HepG2 (cell line): ENCODE results near the gene CDCA5. TPM values are rescaled to one million over a fixed set of nuclear protein-coding genes. Genes with fewer than 3 reads are reported as not detected.

Source experiments
- ATAC-seq: fragments of 200-7000 bp; cut with Tn5 transposase; 3 replicates; pipeline ENCODE4 v1.9.1; 2020; ENCODE audit warnings: mild to moderate bottlenecking, moderate library complexity
- BruUV-seq: library from RNA; stranded (reverse); fragments of 400-500 nt; replicated peaks from 2 replicates; lab custom pipeline; 2021; lab: Mats Ljungman, UMichigan
- CTCF ChIA-PET: fragments of 300-600 bp; formaldehyde crosslinking; extraction: SDS; loops from one replicate; lab custom pipeline; 2021; ENCODE audit warnings: low total read pairs, inconsistent platforms, low intra/inter-chr PET ratio; lab: Yijun Ruan, JAX
- POLR2A ChIA-PET: fragments of 350-600 bp; sonication (Branson Sonifier 250); formaldehyde crosslinking; loops from one replicate; lab custom pipeline; 2020; ENCODE audit warnings: antibody characterized with exemption, inconsistent platforms; lab: Yijun Ruan, JAX
- DNase-seq: peaks from one replicate; pipeline ENCODE4 v3.0.0-alpha.2; 2015; ENCODE audit warnings: low spot score
- FAIRE-seq: peaks from 3 replicates; lab custom pipeline; 2011; peaks lifted over from hg19 to GRCh38; lab: Jason Lieb, UNC
- H2AFZ ChIP-seq: one replicate; pipeline ENCODE4 v1.6.1; 2011; ENCODE audit warnings: low read length, inconsistent platforms
- H3K27ac ChIP-seq: fragments of 300-600 bp; 3 replicates; pipeline ENCODE4 v1.8.0; 2011; ENCODE audit warnings: mixed run types, mild to moderate bottlenecking, mixed read lengths, low read length, inconsistent platforms; ENCODE audit not compliant: insufficient read depth; ENCODE audit errors: extremely low read length
- H3K27me3 ChIP-seq, 2 experiments: fragments of 200-600 bp in 1 of 2; 2 replicates in 1 of 2; 3 replicates in 1 of 2; pipeline versions ENCODE4 v1.6.0 to v1.8.0; 2011; ENCODE audit warnings: low read length in 2 of 2, mild to moderate bottlenecking in 2 of 2, moderate library complexity in 2 of 2, inconsistent platforms in 1 of 2; ENCODE audit not compliant: insufficient read depth in 2 of 2, control insufficient read depth in 1 of 2
- H3K36me3 ChIP-seq, 2 experiments: fragments of 200-600 bp in 1 of 2; replicated peaks in 1 of 2; 2 replicates in 1 of 2; 3 replicates in 1 of 2; pipeline versions ENCODE4 v1.5.1 to v1.8.0; 2011; ENCODE audit warnings: low read length in 2 of 2, inconsistent platforms in 1 of 2; ENCODE audit not compliant: insufficient read depth in 2 of 2, control insufficient read depth in 1 of 2
- H3K4me1 ChIP-seq: 2 replicates; pipeline ENCODE4 v1.5.1; 2012; ENCODE audit warnings: low read length, inconsistent platforms; ENCODE audit not compliant: insufficient read depth
- H3K4me2 ChIP-seq: 2 replicates; pipeline ENCODE4 v1.6.0; 2011; ENCODE audit warnings: low read depth, low read length, inconsistent platforms
- H3K4me3 ChIP-seq, 3 experiments: fragments of 200-600 bp in 1 of 3; sonication (generic), shearing (Covaris generic) in 1 of 3; replicated peaks in 1 of 3; 2 replicates each; pipeline ENCODE4 v1.5.1; 2011 to 2016; ENCODE audit warnings: low read length in 3 of 3, inconsistent platforms in 2 of 3, low read depth in 2 of 3, mild to moderate bottlenecking in 2 of 3, control low read depth in 1 of 3, mixed read lengths in 1 of 3; ENCODE audit not compliant: insufficient read depth in 1 of 3
- H3K79me2 ChIP-seq: one replicate; pipeline ENCODE4 v1.6.1; 2011; ENCODE audit warnings: low read length, inconsistent platforms; ENCODE audit not compliant: insufficient read depth
- H3K9ac ChIP-seq: 2 replicates; pipeline ENCODE4 v1.6.0; 2011; ENCODE audit warnings: mild to moderate bottlenecking, low read depth, low read length, inconsistent platforms; ENCODE audit not compliant: insufficient read depth
- H3K9me3 ChIP-seq: 2 replicates; pipeline ENCODE4 v1.5.1; 2012; ENCODE audit warnings: mild to moderate bottlenecking, low read length
- H4K20me1 ChIP-seq: 2 replicates; pipeline ENCODE4 v1.6.0; 2011; ENCODE audit warnings: inconsistent platforms, mild to moderate bottlenecking, low read length, moderate library complexity; ENCODE audit not compliant: insufficient read depth
- GZF1 ChIP-seq: sonication (generic); formaldehyde crosslinking; IDR thresholded peaks from 2 replicates; pipeline ENCODE4 v1.5.1; 2020; ENCODE audit warnings: mild to moderate bottlenecking, missing genetic modification reagents
- ZNF326 ChIP-seq: sonication (generic); formaldehyde crosslinking; IDR thresholded peaks from 2 replicates; pipeline ENCODE4 v1.4.0; 2020; ENCODE audit warnings: missing genetic modification reagents, borderline replicate concordance
- WGBS: methylation state at CpG from one replicate; pipeline ENCODE4 v1.1.6; 2017; ENCODE audit warnings: low lambda C conversion rate; 5-methylcytosine and 5-hydroxymethylcytosine counted together
- in situ Hi-C: cut with HindIII; loops from 2 replicates; pipeline ENCODE4 v1.10.0; 2017; ENCODE audit warnings: low pct_unique_long_range_greater_than_20kb; ENCODE audit not compliant: extremely low pct_ligation_motif_present
- intact Hi-C: fragments of 100-400 bp; cut with micrococcal nuclease; formaldehyde crosslinking; loops from one replicate; pipeline ENCODE4 v1.10.0; 2022; ENCODE audit not compliant: unreplicated experiment
- polyA plus RNA-seq, 8 experiments: library from polyadenylated mRNA; depleted of rRNA in 3 of 8; stranded (reverse) in 7 of 8; unstranded in 1 of 8; fragments of >200 nt; fragmentation: Illumina TruSeq in 4 of 8; extraction: Trizol in 4 of 8; gene quantifications; 2 replicates each; pipeline versions ENCODE4 v1.2.1 to v1.2.3, GENCODE V29; 2011 to 2016; ENCODE audit warnings: low read depth in 4 of 8, missing spikeins in 1 of 8, mixed read lengths in 1 of 8; ENCODE audit not compliant: insufficient read depth in 1 of 8
- total RNA-seq, 5 experiments: library from RNA; depleted of rRNA; stranded (reverse); fragments of >200 nt; fragmentation: Illumina TruSeq; extraction: Trizol; gene quantifications; 2 replicates each; pipeline ENCODE4 v1.2.3, GENCODE V29; 2016; ENCODE audit warnings: low read depth in 1 of 5
- TF ChIP-seq, protein P1 (sequence below): sonication (generic); formaldehyde crosslinking; IDR thresholded peaks from 2 replicates; pipeline ENCODE4 v1.4.0; 2020; ENCODE audit warnings: missing genetic modification reagents
- TF ChIP-seq, protein P2 (sequence below): sonication (generic); formaldehyde crosslinking; IDR thresholded peaks from 2 replicates; pipeline ENCODE4 v1.5.1; 2020; ENCODE audit warnings: mild to moderate bottlenecking, missing genetic modification reagents, borderline replicate concordance

Gene CDCA5
- total and polyA plus RNA-seq, 2 of the 13 experiments (the other 11 are each of a cell fraction or from before 2014, with no cell fraction given), result 13.5 to 50.6 TPM

DNA sequence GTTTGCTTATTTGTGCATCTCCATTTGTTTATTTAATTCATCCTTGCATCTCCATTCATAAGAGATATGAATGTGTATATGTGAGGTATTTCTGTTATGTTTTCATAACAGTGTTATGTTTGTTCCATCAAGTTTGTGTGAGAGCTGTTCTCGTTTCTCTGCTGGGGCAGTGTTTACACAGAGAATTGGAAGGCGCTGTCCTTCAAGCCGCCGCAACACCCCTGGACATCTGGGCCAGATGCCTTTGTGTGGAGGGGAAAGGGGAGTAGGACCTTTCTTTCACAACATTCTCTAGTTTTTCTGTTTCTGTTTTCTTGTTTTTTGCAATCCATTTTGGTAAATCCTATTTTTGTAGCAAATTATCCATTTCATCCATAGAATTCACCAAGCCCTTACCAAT lies 20.8 kb upstream of the CDCA5 start:
- H3K36me3 ChIP-seq, result peaks cover 9 to 25% of the 10 kb centered on the region in 2 experiments; a peak in 4 of 5 replicates
- H3K4me3 ChIP-seq, result no peak overlapping the region
- H3K79me2 ChIP-seq, result no peaks in the 10 kb centered on the region
- no peak for ATAC-seq
- H3K4me2 ChIP-seq, result no peak overlapping the region
- intact Hi-C loops, result no loop called here
- no peak overlapping the region for H2AFZ ChIP-seq
- ChIA-PET CTCF (no interaction called here), POLR2A (no interaction called here)
- no peak for DNase-seq
- no TSS peak for BruUV-seq
- H3K27ac ChIP-seq, result no peak overlapping the region
- 89% methylated on average over 4 of the region's 4 CpGs for WGBS
- H4K20me1 ChIP-seq, result no peaks in the 10 kb centered on the region
- in situ Hi-C loops, result no loop called here
- no peaks in the 10 kb centered on the region for H3K27me3 ChIP-seq
- no peak overlapping the region for H3K9ac ChIP-seq
- no peaks in the 10 kb centered on the region for H3K9me3 ChIP-seq
- no peak for FAIRE-seq
- H3K4me1 ChIP-seq, result no peaks in the 10 kb centered on the region
- TF ChIP-seq, protein P1, sequence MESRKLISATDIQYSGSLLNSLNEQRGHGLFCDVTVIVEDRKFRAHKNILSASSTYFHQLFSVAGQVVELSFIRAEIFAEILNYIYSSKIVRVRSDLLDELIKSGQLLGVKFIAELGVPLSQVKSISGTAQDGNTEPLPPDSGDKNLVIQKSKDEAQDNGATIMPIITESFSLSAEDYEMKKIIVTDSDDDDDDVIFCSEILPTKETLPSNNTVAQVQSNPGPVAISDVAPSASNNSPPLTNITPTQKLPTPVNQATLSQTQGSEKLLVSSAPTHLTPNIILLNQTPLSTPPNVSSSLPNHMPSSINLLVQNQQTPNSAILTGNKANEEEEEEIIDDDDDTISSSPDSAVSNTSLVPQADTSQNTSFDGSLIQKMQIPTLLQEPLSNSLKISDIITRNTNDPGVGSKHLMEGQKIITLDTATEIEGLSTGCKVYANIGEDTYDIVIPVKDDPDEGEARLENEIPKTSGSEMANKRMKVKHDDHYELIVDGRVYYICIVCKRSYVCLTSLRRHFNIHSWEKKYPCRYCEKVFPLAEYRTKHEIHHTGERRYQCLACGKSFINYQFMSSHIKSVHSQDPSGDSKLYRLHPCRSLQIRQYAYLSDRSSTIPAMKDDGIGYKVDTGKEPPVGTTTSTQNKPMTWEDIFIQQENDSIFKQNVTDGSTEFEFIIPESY (CRISPR knock-in tag), result peak; percentile 83; the same call in 1 of the 2 replicates
- no peak for TF ChIP-seq ZNF326 (CRISPR knock-in tag)
- TF ChIP-seq, protein P2, sequence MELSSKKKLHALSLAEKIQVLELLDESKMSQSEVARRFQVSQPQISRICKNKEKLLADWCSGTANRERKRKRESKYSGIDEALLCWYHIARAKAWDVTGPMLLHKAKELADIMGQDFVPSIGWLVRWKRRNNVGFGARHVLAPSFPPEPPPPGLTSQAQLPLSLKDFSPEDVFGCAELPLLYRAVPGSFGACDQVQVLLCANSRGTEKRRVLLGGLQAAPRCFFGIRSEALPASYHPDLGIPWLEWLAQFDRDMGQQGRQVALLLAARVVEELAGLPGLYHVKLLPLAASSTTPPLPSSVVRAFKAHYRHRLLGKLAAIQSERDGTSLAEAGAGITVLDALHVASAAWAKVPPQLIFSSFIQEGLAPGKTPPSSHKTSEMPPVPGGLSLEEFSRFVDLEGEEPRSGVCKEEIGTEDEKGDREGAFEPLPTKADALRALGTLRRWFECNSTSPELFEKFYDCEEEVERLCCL (CRISPR knock-in tag), result no peak

DNA sequence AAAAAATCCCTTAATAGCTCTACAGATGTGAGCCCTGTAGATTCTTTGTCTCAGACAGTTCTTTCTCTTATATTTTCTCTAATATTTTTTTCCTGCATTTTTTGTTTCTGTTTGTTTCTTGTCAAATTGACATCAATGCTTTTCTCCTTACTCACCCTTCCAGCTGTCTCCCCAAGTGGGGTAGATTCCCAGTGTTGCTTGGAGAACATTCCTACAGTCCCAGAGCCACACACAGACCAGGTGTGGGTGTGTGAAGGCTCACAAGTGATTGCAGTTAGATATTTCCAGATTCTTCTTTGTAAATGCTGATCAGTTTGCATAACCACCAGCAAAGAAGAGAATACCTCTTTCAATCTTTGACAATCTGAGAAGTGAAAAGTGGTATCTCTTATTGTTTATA lies 19.6 kb upstream of the CDCA5 start:
- Histone ChIP-seq H3K4me1 (no peaks in the 10 kb centered on the region), H3K4me2 (no peak overlapping the region), H3K36me3 (peaks cover 7 to 21% of the 10 kb centered on the region in 2 experiments; a peak in 3 of 5 replicates), H3K9me3 (no peaks in the 10 kb centered on the region), H3K9ac (no peak overlapping the region), H4K20me1 (no peaks in the 10 kb centered on the region), H3K27me3 (no peaks in the 10 kb centered on the region), H3K79me2 (no peaks in the 10 kb centered on the region), H3K4me3 (no peak overlapping the region), H2AFZ (no peak overlapping the region), H3K27ac (no peak overlapping the region)
- BruUV-seq, result no TSS peak
- POLR2A ChIA-PET, result interaction anchor here (1.2 kb wide), 1 partner anchor 8 kb away, joined by 5 read pairs; the partner anchor contains the start of gene TM7SF2
- no peak for TF ChIP-seq GZF1 (CRISPR knock-in tag)
- CTCF ChIA-PET, result no interaction called here
- in situ Hi-C loops (no loop called here), intact Hi-C loops (no loop called here)
- FAIRE-seq (no peak), DNase-seq (no peak), ATAC-seq (no peak)
